B cell (primary cell): ENCODE results near the gene MT1G.

ENCODE experiments used
- EZH2 ChIP-seq: IDR thresholded peaks from 2 replicates; pipeline ENCODE4 v1.6.1; 2012; ENCODE audit warnings: borderline replicate concordance, low read depth, mild to moderate bottlenecking, moderate library complexity, low read length; ENCODE audit not compliant: insufficient read depth, poor library complexity, severe bottlenecking
- TF ChIP-seq, protein P1 (sequence below): fragments of 200-600 bp; IDR thresholded peaks from one replicate; pipeline ENCODE4 v1.8.0; 2022; ENCODE audit warnings: antibody characterized with exemption, mild to moderate bottlenecking

DNA sequence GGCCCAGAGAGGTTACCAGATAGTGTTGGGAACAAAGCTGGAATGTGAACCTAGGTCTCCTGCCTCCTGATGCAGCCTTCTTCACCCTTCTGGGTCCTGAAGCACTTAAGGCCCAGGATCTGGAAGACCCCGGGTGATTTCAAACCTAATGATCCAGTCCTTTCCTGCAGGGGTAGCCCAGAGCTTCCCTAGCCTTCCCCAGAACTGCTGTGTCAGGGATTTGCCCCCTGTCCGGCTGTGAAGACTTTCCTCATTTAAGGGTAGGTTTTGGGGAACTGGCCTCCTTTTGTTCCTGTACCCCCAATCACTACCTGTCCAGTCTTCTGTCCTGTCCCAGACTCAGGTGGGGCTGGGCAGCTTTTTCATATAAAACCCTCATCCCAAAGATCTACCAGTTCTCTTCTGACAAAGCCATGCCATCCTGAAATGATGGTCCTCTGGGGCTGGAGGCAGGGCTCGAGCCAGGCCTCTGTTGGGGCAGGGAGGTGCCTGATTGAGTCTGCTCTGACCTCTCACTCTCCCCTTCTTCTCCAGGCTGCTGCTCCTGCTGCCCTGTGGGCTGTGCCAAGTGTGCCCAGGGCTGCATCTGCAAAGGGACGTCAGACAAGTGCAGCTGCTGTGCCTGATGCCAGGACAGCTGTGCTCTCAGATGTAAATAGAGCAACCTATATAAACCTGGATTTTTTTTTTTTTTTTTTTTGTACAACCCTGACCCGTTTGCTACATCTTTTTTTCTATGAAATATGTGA lies 15.7 kb upstream of the MT1G start:
- no peak for TF ChIP-seq EZH2
- TF ChIP-seq, protein P1, sequence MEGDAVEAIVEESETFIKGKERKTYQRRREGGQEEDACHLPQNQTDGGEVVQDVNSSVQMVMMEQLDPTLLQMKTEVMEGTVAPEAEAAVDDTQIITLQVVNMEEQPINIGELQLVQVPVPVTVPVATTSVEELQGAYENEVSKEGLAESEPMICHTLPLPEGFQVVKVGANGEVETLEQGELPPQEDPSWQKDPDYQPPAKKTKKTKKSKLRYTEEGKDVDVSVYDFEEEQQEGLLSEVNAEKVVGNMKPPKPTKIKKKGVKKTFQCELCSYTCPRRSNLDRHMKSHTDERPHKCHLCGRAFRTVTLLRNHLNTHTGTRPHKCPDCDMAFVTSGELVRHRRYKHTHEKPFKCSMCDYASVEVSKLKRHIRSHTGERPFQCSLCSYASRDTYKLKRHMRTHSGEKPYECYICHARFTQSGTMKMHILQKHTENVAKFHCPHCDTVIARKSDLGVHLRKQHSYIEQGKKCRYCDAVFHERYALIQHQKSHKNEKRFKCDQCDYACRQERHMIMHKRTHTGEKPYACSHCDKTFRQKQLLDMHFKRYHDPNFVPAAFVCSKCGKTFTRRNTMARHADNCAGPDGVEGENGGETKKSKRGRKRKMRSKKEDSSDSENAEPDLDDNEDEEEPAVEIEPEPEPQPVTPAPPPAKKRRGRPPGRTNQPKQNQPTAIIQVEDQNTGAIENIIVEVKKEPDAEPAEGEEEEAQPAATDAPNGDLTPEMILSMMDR, result no peak
